ENCODE results near the gene CPLANE2. TPM values are rescaled to one million over a fixed set of nuclear protein-coding genes. Genes with fewer than 3 reads are reported as not detected.
"Not testable (repeated sequence)": the region's sequence is repeated elsewhere in the genome, so short reads cannot be mapped to it uniquely, and the experiment has no call there.

CPLANE2 gene
- total RNA-seq, 1 donor from 2014 or later, result 3.5 TPM

GRCh38 chr1:16199157-16199501 lies 37.9 kb downstream of the CPLANE2 start:
- peaks cover 2% of the 10 kb centered on the region for H3K27me3 Mint-ChIP-seq (ENCODE audit: unreplicated experiment)

GRCh38 chr1:16198444-16199156 lies 38.4 kb downstream of the CPLANE2 start:
- Mint-ChIP-seq H3K27ac (ENCODE audit: unreplicated experiment) (no peak overlapping the region), H3K27me3 (ENCODE audit: unreplicated experiment) (peaks cover 2% of the 10 kb centered on the region), H3K4me1 (ENCODE audit: low read depth, unreplicated experiment) (no peaks in the 10 kb centered on the region), H3K4me3 (ENCODE audit: unreplicated experiment) (no peak overlapping the region), H3K9me3 (ENCODE audit: unreplicated experiment) (peaks cover 7% of the 10 kb centered on the region), H3K36me3 (ENCODE audit: unreplicated experiment) (no peaks in the 10 kb centered on the region)
- TF ChIP-seq CTCF (IDR thresholded peaks at IDR 0.05; ENCODE audit: partially characterized antibody, unreplicated experiment), result no peak
- DNase-seq, result no peak

More at GRCh38 chr1:16199157-16199501, 37.9 kb downstream of the CPLANE2 start:
- Mint-ChIP-seq H3K9me3 (ENCODE audit: unreplicated experiment) (peaks cover 7% of the 10 kb centered on the region), H3K4me3 (ENCODE audit: unreplicated experiment) (no peak overlapping the region), H3K27ac (ENCODE audit: unreplicated experiment) (no peak overlapping the region), H3K4me1 (ENCODE audit: low read depth, unreplicated experiment) (no peaks in the 10 kb centered on the region), H3K36me3 (ENCODE audit: unreplicated experiment) (no peaks in the 10 kb centered on the region)
- TF ChIP-seq CTCF (IDR thresholded peaks at IDR 0.05; ENCODE audit: partially characterized antibody, unreplicated experiment), result no peak
- no peak for DNase-seq

- Mint-ChIP-seq H3K36me3 (ENCODE audit: unreplicated experiment) (no peaks in the 10 kb centered on the region), H3K27me3 (ENCODE audit: unreplicated experiment) (peaks cover 2% of the 10 kb centered on the region), H3K4me1 (ENCODE audit: low read depth, unreplicated experiment) (no peaks in the 10 kb centered on the region), H3K27ac (ENCODE audit: unreplicated experiment) (no peak overlapping the region), H3K4me3 (ENCODE audit: unreplicated experiment) (no peak overlapping the region), H3K9me3 (ENCODE audit: unreplicated experiment) (peaks cover 4% of the 10 kb centered on the region)
- no peak for DNase-seq
- TF ChIP-seq CTCF (IDR thresholded peaks at IDR 0.05; ENCODE audit: partially characterized antibody, unreplicated experiment), result no peak
Observed at GRCh38 chr1:16196874-16197273, 40.1 kb downstream of the CPLANE2 start.

GRCh38 chr1:16196139-16196538 lies 40.8 kb downstream of the CPLANE2 start:
- not testable (repeated sequence) for H3K9me3 Mint-ChIP-seq (ENCODE audit: unreplicated experiment); DNase-seq; H3K27ac Mint-ChIP-seq (ENCODE audit: unreplicated experiment); H3K4me3 Mint-ChIP-seq (ENCODE audit: unreplicated experiment); H3K4me1 Mint-ChIP-seq (ENCODE audit: low read depth, unreplicated experiment); H3K36me3 Mint-ChIP-seq (ENCODE audit: unreplicated experiment); H3K27me3 Mint-ChIP-seq (ENCODE audit: unreplicated experiment)

GRCh38 chr1:16195518-16195905 lies 41.5 kb downstream of the CPLANE2 start:
- no peak overlapping the region for H3K4me3 Mint-ChIP-seq (ENCODE audit: unreplicated experiment)
- peaks cover 2% of the 10 kb centered on the region for H3K27me3 Mint-ChIP-seq (ENCODE audit: unreplicated experiment)
- H3K9me3 Mint-ChIP-seq (ENCODE audit: unreplicated experiment), result peaks cover 4% of the 10 kb centered on the region
- no peak overlapping the region for H3K27ac Mint-ChIP-seq (ENCODE audit: unreplicated experiment)
- TF ChIP-seq CTCF (IDR thresholded peaks at IDR 0.05; ENCODE audit: partially characterized antibody, unreplicated experiment), result no peak
- DNase-seq, result no peak
- no peaks in the 10 kb centered on the region for H3K4me1 Mint-ChIP-seq (ENCODE audit: low read depth, unreplicated experiment)
- no peaks in the 10 kb centered on the region for H3K36me3 Mint-ChIP-seq (ENCODE audit: unreplicated experiment)

Measured in glutamatergic neuron (in vitro differentiated cells).